CD4-positive, alpha-beta T cell (primary cell): ENCODE measurements around the gene SLC25A26. TPM values are rescaled to one million over a fixed set of nuclear protein-coding genes. Genes with fewer than 3 reads are reported as not detected.

Experiments used
- ATAC-seq: fragments of 200-7000 bp; cut with Tn5 transposase; one replicate; pipeline ENCODE4 v1.10.0; 2022; ENCODE audit warnings: mild to moderate bottlenecking; ENCODE audit not compliant: poor library complexity
- CTCF ChIA-PET: fragments of 350-600 bp; sonication (Branson Sonifier 250); formaldehyde crosslinking; loops from one replicate; lab custom pipeline; 2021; ENCODE audit warnings: antibody characterized with exemption, inconsistent platforms; lab: Charles Lee
- POLR2A ChIA-PET: fragments of 350-600 bp; sonication (Branson Sonifier 250); formaldehyde crosslinking; loops from one replicate; lab custom pipeline; 2021; ENCODE audit warnings: antibody characterized with exemption, inconsistent platforms; lab: Charles Lee
- DNase-seq, 14 experiments: peaks; one replicate each; pipeline ENCODE4 v3.0.0-alpha.2; 2013 to 2020; ENCODE audit warnings: mixed read lengths in 2 of 14
- H3K27ac ChIP-seq, 2 donors: one replicate each; pipeline versions ENCODE4 v1.5.1 to v1.7.0; 2013; ENCODE audit warnings: low read length in 2 of 2, low read depth in 1 of 2, mild to moderate bottlenecking in 1 of 2
- H3K27me3 ChIP-seq, 2 experiments: 1 replicate in 1 of 2; 2 replicates in 1 of 2; pipeline versions ENCODE4 v1.6.1 to v1.7.0; 2013; ENCODE audit warnings: low read length in 2 of 2, control low read depth in 1 of 2, mild to moderate bottlenecking in 1 of 2, moderate library complexity in 1 of 2; ENCODE audit not compliant: insufficient read depth in 2 of 2, control insufficient read depth in 1 of 2
- H3K36me3 ChIP-seq: one replicate; pipeline ENCODE4 v1.6.1; 2013; ENCODE audit warnings: low read length, control low read depth; ENCODE audit not compliant: insufficient read depth
- H3K4me1 ChIP-seq: one replicate; pipeline ENCODE4 v1.6.1; 2013; ENCODE audit warnings: low read length, control low read depth; ENCODE audit not compliant: insufficient read depth
- H3K4me3 ChIP-seq: one replicate; pipeline ENCODE4 v1.5.1; 2013; ENCODE audit warnings: mild to moderate bottlenecking, low read length, moderate library complexity
- H3K9me3 ChIP-seq, 2 experiments: 1 replicate in 1 of 2; 2 replicates in 1 of 2; pipeline versions ENCODE4 v1.6.1 to v1.7.0; 2013; ENCODE audit warnings: low read length in 2 of 2, mild to moderate bottlenecking in 2 of 2, control low read depth in 1 of 2, moderate library complexity in 1 of 2; ENCODE audit not compliant: control insufficient read depth in 1 of 2, insufficient read depth in 1 of 2
- H3K27ac Mint-ChIP-seq: one replicate; pipeline ENCODE4 v1.8.0; 2020; ENCODE audit warnings: mixed read lengths
- H3K27me3 Mint-ChIP-seq: one replicate; pipeline ENCODE4 v1.8.0; 2021; ENCODE audit warnings: mixed read lengths
- H3K36me3 Mint-ChIP-seq: one replicate; pipeline ENCODE4 v1.8.0; 2021; ENCODE audit warnings: low read depth, mixed read lengths
- H3K4me1 Mint-ChIP-seq: one replicate; pipeline ENCODE4 v1.8.0; 2021; ENCODE audit warnings: low read depth, mixed read lengths
- H3K4me3 Mint-ChIP-seq: one replicate; pipeline ENCODE4 v1.8.0; 2020; ENCODE audit warnings: mild to moderate bottlenecking, mixed read lengths
- H3K9me3 Mint-ChIP-seq: one replicate; pipeline ENCODE4 v1.8.0; 2020; ENCODE audit warnings: mixed read lengths
- intact Hi-C, 2 experiments: fragments of 100-400 bp; cut with DNase I in 1 of 2; cut with micrococcal nuclease in 1 of 2; formaldehyde crosslinking; loops; one replicate each; pipeline versions ENCODE4 v1.15.1 to v1.9.0; 2023 to 2025; cut with DNase I, micrococcal nuclease
- total RNA-seq, 174 experiments: library from RNA in 2 of 174; stranded (reverse) in 2 of 174; gene quantifications; one replicate each; pipeline ENCODE4 v1.2.3 and lab custom pipeline; 2021 to 2026
- TF ChIP-seq, protein P1 (sequence below): fragments of 200-600 bp; IDR thresholded peaks from one replicate; pipeline ENCODE4 v1.8.0; 2022; ENCODE audit warnings: antibody characterized with exemption, mild to moderate bottlenecking

SLC25A26 gene
- total RNA-seq, 2 experiments from 2014 or later, result 26.9 to 30.2 TPM

DNA sequence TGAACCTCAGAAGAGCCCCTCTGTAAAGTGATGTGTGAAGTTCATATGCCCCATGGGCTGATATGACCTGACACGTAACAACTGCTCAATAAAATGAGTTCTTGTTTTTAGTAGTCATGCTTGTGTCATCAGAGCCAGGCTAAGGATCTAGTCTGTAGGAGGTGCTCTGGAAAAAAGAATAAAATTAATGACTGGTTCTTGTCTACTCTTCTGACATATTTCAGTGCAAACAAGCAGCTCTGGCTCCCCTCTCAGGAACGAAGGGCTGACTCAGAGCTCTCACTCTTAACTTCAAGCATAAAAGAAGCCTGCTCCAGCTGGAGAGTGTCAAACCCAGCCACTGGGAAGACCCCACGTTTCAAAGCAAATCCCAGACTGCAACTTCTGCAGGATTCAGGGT lies 203.0 kb downstream of the SLC25A26 start:
- Mint-ChIP-seq H3K4me1 (peaks cover 24% of the 10 kb centered on the region), H3K9me3 (peaks cover 12% of the 10 kb centered on the region), H3K36me3 (peaks cover 52% of the 10 kb centered on the region), H3K4me3 (no peak overlapping the region), H3K27ac (no peak overlapping the region), H3K27me3 (no peaks in the 10 kb centered on the region)
- H3K27ac ChIP-seq, result no peak overlapping the region
- peaks cover 9 to 23% of the 10 kb centered on the region in 2 experiments for H3K9me3 ChIP-seq
- TF ChIP-seq, protein P1, sequence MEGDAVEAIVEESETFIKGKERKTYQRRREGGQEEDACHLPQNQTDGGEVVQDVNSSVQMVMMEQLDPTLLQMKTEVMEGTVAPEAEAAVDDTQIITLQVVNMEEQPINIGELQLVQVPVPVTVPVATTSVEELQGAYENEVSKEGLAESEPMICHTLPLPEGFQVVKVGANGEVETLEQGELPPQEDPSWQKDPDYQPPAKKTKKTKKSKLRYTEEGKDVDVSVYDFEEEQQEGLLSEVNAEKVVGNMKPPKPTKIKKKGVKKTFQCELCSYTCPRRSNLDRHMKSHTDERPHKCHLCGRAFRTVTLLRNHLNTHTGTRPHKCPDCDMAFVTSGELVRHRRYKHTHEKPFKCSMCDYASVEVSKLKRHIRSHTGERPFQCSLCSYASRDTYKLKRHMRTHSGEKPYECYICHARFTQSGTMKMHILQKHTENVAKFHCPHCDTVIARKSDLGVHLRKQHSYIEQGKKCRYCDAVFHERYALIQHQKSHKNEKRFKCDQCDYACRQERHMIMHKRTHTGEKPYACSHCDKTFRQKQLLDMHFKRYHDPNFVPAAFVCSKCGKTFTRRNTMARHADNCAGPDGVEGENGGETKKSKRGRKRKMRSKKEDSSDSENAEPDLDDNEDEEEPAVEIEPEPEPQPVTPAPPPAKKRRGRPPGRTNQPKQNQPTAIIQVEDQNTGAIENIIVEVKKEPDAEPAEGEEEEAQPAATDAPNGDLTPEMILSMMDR, result no peak
- POLR2A ChIA-PET, result no interaction called here
- no peak overlapping the region for H3K4me3 ChIP-seq
- ATAC-seq (no peak), DNase-seq (no peak)
- no peaks in the 10 kb centered on the region for H3K27me3 ChIP-seq
- CTCF ChIA-PET, result no interaction called here
- intact Hi-C loops, result no loop called here
- H3K4me1 ChIP-seq, result no peaks in the 10 kb centered on the region
- H3K36me3 ChIP-seq, result peaks cover 9% of the 10 kb centered on the region

DNA sequence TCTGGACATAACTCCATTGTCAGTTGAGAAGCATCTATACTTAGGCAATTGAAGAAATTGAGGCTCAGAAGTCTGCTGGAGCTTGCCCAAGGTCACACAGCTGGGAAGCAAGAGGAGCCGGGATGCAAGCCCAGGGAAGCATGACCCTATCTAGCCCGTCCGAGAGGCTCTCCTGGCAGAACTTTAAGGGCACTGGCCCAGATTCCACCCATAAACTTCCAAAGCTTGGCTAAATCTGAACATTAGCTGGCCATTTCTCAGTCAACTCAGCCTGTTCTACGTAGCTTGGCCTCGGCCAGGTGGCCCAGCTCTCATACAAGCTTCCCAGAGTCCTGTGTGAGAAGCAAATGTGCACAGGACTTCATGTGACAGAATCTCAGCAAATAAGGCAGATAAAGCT lies 204.2 kb downstream of the SLC25A26 start:
- H3K4me1 Mint-ChIP-seq, result peaks cover 21% of the 10 kb centered on the region
- Histone ChIP-seq H3K27ac (no peak overlapping the region), H3K4me3 (no peak overlapping the region), H3K27me3 (no peaks in the 10 kb centered on the region), H3K9me3 (peaks cover 9 to 23% of the 10 kb centered on the region in 2 experiments), H3K36me3 (peaks cover 6% of the 10 kb centered on the region), H3K4me1 (no peaks in the 10 kb centered on the region)
- H3K36me3 Mint-ChIP-seq, result peaks cover 43% of the 10 kb centered on the region
- TF ChIP-seq, protein P1, result no peak
- intact Hi-C loops, result loop anchor here in 1 of 2 experiments (5.0 kb wide), 1 partner anchor 297 kb away; no protein-coding TSS in a partner anchor
- DNase-seq (no peak), ATAC-seq (no peak)
- H3K27me3 Mint-ChIP-seq, result no peaks in the 10 kb centered on the region
- H3K4me3 Mint-ChIP-seq, result no peak overlapping the region
- peaks cover 12% of the 10 kb centered on the region for H3K9me3 Mint-ChIP-seq
- ChIA-PET CTCF (no interaction called here), POLR2A (no interaction called here)
- no peak overlapping the region for H3K27ac Mint-ChIP-seq

DNA sequence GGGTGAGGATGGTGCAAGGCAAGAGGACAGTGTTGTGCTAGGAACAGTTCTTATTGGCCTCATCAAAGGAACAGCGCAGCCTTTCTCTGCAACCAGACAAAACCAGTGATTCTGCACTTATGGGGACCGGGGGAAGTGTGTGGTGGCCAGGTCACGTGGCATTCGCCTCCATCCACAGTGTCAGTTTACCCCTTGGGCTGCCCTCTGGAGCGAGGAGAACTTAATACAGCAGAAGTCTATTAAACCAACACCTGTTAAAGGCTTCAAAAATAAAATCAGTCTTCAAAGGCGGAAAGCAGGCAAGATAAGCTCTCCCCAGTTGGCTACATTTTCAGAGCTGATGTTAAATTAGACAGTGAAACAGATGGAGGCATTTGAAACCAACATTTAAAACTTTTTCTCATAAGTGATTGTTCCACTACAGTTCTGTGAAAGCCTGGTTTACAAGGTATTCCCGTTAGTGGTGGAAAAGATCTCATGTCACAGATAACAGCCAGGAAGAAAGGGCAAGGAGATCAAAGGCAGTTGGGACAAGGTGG lies 204.8 kb downstream of the SLC25A26 start:
- Mint-ChIP-seq H3K36me3 (peaks cover 38% of the 10 kb centered on the region), H3K27ac (no peak overlapping the region), H3K27me3 (no peaks in the 10 kb centered on the region), H3K4me1 (peaks cover 18% of the 10 kb centered on the region), H3K9me3 (peaks cover 9% of the 10 kb centered on the region), H3K4me3 (no peak overlapping the region)
- H3K27me3 ChIP-seq, result no peaks in the 10 kb centered on the region
- peaks cover 9 to 23% of the 10 kb centered on the region in 2 experiments for H3K9me3 ChIP-seq
- peaks cover 6% of the 10 kb centered on the region for H3K36me3 ChIP-seq
- H3K4me3 ChIP-seq, result no peak overlapping the region
- TF ChIP-seq, protein P1, result no peak
- no peak overlapping the region for H3K27ac ChIP-seq
- CTCF ChIA-PET, result no interaction called here
- ATAC-seq (no peak), DNase-seq (no peak)
- intact Hi-C loops, result loop anchor here in 1 of 2 experiments (5.0 kb wide), 1 partner anchor 297 kb away; no protein-coding TSS in a partner anchor
- H3K4me1 ChIP-seq, result peaks cover 5% of the 10 kb centered on the region
- POLR2A ChIA-PET, result no interaction called here
